ENCODE data around the gene RASSF6.
"Not testable (repeated sequence)": the region's sequence is repeated elsewhere in the genome, so short reads cannot be mapped to it uniquely, and the experiment has no call there.

Gene RASSF6

DNA sequence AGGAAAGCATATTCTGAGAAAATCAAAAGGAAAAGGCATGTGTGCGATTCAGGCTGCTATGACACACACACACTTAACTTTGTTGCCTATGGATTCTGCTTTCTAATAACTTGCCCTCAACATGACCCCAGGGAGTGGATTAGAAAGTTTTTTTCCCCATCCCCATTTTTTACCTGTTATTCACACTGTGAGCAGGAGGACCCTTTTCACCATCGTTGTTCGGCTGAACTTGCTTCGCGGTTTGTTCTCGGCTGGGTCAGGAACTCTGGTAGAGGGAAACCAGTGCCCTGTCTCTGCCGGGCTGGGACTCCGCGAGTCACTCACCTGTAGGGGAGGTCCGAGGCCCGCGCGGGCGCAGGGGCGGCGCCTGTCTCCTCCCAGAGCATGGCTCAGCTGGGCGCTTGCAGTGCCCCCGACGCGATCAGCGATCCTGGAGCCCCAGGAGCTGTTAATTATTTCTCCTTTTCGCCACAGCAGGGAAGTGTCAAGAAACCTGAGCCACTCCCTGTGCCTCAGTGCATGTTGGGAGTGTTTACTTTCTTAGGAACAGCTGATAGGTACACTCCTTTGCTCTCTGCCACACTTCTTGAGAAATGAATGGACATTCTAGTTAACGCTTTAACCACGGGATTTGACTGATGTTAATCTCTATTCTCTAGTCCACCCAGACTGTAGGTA, at the start of gene RASSF6:
RASSF6 (minus strand) TSS at position 322 of the 678 bp plus-strand sequence. CDS start 8,641 bp downstream, outside the sequence.
- no peak for DNase-seq

DNA sequence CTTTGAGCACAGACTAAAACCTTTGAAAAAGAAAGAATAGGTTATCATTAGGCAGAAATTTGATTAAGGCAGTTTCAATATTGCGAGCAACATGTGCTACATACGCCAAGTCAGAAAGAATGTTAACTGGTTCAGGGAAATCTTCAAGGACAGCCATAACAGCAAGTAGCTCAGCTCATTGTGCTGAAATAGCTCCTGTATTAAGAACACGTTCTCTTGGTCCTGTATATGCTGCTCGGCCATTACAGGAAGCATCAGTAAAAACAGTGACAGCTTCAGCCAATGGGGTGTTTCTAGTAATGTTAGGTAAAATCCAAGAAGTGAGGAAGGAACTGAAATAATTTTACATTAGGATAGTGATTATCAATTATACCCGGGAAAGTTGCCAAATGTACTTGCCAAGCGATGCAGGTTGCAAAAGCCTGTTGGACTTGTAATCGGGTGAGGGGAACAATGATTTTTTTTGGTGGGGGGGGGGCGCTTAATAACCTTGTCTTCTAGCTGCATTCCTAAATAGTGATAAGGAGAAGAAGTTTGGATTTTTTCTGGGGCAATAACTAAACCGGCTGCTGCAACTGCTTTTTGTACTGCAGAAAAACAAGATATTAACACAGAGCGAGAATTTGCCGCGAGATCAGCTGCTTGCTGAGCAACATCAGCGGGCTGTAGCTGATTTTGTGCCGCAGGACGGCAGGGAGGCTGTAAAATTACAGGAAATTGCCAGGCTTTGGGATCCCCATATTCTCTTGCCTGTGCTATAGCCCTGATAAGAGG, 49.4 kb upstream of the RASSF6 start:
- no peak for DNase-seq

DNA sequence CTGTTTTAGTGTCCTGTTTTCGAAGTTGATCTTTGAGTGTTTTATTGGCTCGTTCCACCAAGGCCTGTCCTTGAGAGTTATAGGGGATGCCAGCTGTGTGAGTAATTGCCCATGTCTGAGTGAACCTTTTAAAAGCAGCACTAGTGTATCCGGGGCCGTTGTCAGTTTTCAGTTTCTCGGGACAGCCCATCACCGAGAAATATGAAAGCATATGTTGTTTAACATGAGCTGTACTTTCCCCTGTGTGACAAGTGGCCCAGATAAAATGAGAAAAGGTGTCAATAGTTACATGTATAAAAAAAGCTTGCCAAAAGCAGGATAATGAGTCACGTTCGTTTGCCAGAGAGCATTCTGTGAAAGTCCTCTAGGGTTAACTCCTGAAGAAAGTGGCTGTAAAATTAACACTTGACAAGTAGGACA, 48.6 kb upstream of the RASSF6 start:
- no peak for DNase-seq

- DNase-seq: not testable (repeated sequence)
These were observed 45.7 kb upstream of the RASSF6 start for GRCh38 chr4:73665924-73666323.

DNA sequence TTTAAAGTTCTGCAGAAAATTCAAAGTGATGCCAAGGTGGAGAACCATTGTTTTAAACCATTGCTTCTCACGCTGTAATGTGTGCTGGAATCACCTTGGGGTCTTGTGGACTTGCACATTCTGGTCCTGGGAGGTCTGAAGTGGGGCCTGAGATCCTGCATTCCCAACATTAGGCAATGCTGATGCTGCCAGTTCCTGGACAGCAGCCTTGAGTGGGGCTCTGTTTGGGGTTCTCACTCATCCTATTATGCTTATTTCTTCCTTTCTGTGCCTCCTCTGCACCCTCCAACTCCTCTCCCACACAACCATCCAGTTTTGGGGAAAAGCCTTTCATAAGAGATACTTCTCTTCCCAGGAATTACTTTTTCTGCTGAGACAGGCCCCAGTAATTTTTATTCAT, 44.2 kb upstream of the RASSF6 start:
- no peak for DNase-seq

GRCh38 chr4:73663576-73663975, 43.3 kb upstream of the RASSF6 start:
- no peak for DNase-seq

- DNase-seq: no peak
These were observed 42.7 kb upstream of the RASSF6 start for GRCh38 chr4:73662709-73663546.

DNA sequence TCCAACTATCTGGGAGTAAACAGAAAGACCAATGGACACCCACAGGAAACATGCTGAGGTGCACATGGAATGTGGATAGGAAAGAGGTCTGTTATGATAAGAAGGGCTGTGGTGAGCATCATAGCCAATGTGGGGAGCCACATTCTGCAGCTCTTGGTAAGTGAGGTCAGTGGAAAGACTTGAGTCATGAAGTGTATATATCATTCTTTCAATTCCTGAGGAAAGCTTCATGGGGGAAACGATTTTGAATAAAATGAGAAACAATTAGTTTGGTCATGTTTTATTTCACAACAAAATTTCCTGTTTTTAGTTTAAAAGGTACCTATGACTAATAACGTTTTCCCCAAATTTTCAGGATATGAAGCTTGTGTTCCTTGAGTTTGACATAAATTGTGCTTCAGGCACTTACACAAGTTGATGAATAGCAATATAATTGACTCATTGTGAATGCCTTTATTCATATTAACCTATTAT, 41.4 kb upstream of the RASSF6 start:
- no peak for DNase-seq

GRCh38 chr4:73660808-73661207, 40.6 kb upstream of the RASSF6 start:
- no peak for DNase-seq

- DNase-seq: no peak
These were observed 33.5 kb upstream of the RASSF6 start for GRCh38 chr4:73653695-73654106.

DNA sequence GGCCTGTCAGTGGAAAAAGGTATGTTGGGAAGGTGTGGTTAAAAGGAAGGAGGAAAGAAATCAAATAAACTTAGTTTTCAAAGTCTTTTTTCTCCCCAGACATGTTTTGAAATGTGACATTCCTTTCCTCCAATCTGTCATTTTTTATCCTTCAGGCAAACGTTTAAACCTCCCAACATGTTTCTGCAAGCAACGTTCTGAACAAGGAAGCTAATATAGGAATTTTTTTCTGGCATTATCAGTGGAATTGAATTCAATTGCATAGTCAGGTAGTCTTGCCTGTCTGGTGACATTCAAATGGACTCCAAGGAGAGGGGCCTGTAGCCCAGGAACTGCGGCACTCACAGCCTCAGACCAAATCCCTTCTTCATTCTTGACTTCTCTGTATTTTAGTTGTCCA, 30.0 kb upstream of the RASSF6 start:
- no peak for DNase-seq

DNA sequence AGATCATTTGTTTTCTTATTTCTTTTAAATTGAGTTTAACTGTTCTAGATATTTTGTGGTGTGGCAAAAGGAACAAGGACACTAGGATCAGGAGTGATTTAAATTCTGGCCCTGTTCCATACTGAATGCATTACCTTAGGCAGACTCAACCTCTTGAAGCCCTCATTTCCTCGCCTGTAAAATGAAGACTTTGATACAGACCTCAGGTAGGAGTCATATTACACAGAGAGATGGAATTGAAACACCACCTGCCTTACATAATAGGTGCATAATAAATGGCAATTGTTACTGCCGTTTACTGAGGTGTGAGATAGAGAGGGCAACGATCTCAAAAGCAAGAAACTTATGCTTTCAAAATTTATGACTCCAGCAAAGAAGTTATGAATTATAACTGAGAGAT, 28.2 kb upstream of the RASSF6 start:
- no peak for DNase-seq

- no peak for DNase-seq
These were observed 25.9 kb upstream of the RASSF6 start for GRCh38 chr4:73646117-73646516.

DNA sequence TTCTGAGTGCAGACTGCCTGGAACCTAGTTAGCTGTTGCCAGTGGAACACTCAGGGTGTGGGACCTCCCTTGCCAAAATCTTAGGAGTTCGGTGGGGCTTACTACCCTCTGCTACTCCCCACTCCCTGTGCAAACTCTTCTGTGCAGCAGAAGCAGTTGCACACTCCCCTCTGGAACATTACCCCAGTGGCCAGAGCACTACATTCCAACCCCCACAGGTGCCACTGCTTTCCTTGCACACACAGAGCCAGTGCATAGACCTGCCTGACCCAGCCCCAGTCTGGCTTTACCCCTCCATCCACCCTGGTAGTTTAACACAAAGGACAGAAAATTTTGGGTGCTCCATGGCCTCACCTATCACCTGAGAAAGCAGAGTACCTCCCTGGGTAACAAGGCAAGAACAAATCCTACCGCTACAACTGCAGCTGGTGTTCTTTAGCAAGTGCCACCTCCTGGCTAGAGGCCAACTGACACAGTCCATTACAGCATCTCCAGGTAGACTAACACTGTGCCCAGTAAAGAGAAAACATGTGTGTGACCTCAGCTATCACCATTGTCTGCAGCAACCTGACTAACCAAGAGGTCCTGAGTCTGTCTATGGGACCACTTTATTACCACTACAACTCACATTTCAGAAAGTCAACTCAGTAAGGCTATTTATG, 11.5 kb upstream of the RASSF6 start:
- no peak for DNase-seq

GRCh38 chr4:73628834-73629233, 8.6 kb upstream of the RASSF6 start:
- not testable (repeated sequence) for DNase-seq

DNA sequence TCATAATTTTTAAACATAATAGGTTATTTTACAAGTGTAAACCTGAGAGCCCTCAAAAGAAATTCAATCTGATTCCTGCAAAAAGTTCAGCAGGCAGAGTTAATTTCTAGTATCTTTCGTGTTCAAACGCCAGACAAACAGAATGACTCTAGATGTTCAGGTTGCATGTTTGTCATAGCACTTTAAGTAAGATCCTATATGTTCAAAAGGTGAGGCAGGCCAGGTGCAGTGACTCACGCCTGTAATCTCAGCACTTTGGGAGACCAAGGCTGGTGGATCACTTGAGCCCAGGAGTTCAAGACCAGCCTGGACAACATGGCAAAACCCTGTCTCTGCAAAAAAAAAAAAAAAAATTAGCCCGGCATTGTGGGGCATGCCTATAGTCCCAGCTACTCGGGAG, 1.1 kb upstream of the RASSF6 start:
- DNase-seq: no peak

DNA sequence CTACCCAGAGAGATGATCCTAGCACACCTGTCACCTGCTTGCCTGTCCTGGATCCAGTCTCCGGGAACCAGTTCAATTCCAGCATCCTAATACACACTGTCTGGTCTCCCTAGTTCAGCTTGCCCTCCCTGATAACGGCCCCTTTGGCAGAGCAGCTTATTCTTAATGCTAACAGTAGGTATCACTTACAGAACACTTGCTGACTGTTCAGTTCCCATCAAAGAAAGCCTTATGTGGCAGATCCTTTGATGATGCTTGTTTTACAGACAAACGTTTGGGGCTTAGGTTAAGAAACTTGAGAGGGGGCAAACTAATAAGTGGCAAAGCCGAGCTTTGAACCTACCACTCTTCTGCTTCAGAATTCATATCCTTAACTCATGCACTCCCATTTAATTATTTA, 890 bp downstream of the RASSF6 start:
- DNase-seq: no peak

GRCh38 chr4:73617256-73617655, 3.0 kb downstream of the RASSF6 start:
- no peak for DNase-seq

- no peak for DNase-seq
These were observed 4.6 kb downstream of the RASSF6 start for GRCh38 chr4:73615613-73616012.

GRCh38 chr4:73614311-73614867, 5.8 kb downstream of the RASSF6 start:
- no peak for DNase-seq

- DNase-seq: no peak
These were observed 7.1 kb downstream of the RASSF6 start for GRCh38 chr4:73613130-73613529.

DNA sequence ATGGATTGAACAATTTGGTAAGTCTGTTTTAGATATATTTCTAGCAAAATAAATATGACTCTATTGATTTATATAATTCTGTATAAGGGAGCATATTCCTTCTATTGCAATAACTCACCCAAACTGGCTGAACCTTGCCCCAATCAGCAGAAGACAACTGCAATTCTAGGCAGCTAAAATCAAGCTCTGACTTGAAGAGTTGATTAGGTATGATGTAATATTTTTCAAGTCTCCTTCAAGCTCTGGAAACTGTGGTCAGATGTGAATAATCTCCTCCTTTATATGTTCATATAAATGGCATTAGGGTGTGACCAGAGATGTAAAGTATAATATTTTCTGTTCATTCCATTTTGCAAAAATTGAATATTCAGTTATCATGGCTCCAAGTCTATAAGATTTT, 8.2 kb downstream of the RASSF6 start:
- no peak for DNase-seq

DNA sequence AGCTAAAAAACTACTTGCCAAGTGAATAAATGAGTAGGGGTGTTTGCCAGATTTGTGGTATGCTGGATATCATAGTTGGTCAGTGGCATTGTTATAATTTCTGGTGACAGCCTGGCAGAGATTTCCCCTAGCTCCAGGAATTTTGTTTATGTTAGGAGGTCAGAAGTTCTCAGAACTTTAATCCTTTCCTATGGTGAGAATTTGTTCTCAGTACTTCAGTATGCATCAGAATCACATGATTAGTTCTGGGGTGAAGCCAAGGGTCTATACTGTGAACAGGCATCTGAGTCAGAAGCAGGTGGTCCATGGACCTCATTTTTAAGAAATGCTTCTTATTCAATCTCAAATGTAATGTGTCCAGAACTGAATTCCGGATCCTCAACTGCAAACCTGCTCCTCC, 10.5 kb downstream of the RASSF6 start:
- no peak for DNase-seq

Measured in CD4-positive, alpha-beta T cell treated with Interleukin-15 for 1 hour (primary cell).